Stimulated activated naive CD8-positive, alpha-beta T cell treated with anti-CD3 and anti-CD28 coated beads, Interleukin-15, Interleukin-2, amounts not matched to agents 100 U/mL and 50 U/mL, for 24 hours (primary cell): ENCODE measurements around the gene MACROD1.

Source experiments
- ATAC-seq: fragments of 150-1000 bp; cut with Tn5 transposase; one replicate; pipeline ENCODE4 v1.10.0; 2021
- DNase-seq: peaks from one replicate; pipeline ENCODE4 v3.0.0; 2021

The MACROD1 gene

GRCh38 chr11:64093233-64094039, 72.5 kb downstream of the MACROD1 start:
- no peak for DNase-seq
- no peak for ATAC-seq

GRCh38 chr11:64092761-64093136, 73.2 kb downstream of the MACROD1 start:
- no peak for ATAC-seq
- no peak for DNase-seq

GRCh38 chr11:64092111-64092760, 73.7 kb downstream of the MACROD1 start:
- no peak for ATAC-seq
- DNase-seq, result no peak

- no peak for ATAC-seq
- DNase-seq, result no peak
Observed at GRCh38 chr11:64090806-64091516, 75.0 kb downstream of the MACROD1 start.

GRCh38 chr11:64089915-64090805, 75.8 kb downstream of the MACROD1 start:
- ATAC-seq (no peak), DNase-seq (no peak)

GRCh38 chr11:64089493-64089892, 76.4 kb downstream of the MACROD1 start:
- DNase-seq (no peak), ATAC-seq (no peak)

GRCh38 chr11:64089027-64089360, 76.9 kb downstream of the MACROD1 start:
- ATAC-seq (no peak), DNase-seq (no peak)

GRCh38 chr11:64088162-64089026, 77.5 kb downstream of the MACROD1 start:
- DNase-seq (no peak), ATAC-seq (no peak)

- ATAC-seq (no peak), DNase-seq (no peak)
Observed at GRCh38 chr11:64086258-64087123, 79.4 kb downstream of the MACROD1 start.

- DNase-seq (no peak), ATAC-seq (no peak)
Observed at GRCh38 chr11:64085906-64086257, 80.0 kb downstream of the MACROD1 start.

GRCh38 chr11:64084951-64085710, 80.8 kb downstream of the MACROD1 start:
- DNase-seq, result no peak

GRCh38 chr11:64084146-64084950, 81.6 kb downstream of the MACROD1 start:
- DNase-seq (no peak), ATAC-seq (no peak)

More at GRCh38 chr11:64084951-64085710, 80.8 kb downstream of the MACROD1 start:
- no peak for ATAC-seq

- ATAC-seq (no peak), DNase-seq (no peak)
Observed at GRCh38 chr11:64083398-64084080, 82.4 kb downstream of the MACROD1 start.

- ATAC-seq, result no peak
- DNase-seq, result no peak
Observed at GRCh38 chr11:64081745-64082442, 84.0 kb downstream of the MACROD1 start.

- DNase-seq (no peak), ATAC-seq (no peak)
Observed at GRCh38 chr11:64080390-64080789, 85.5 kb downstream of the MACROD1 start.

- no peak for DNase-seq
- ATAC-seq, result no peak
Observed at GRCh38 chr11:64078905-64079304, 87.0 kb downstream of the MACROD1 start.

GRCh38 chr11:64078284-64078683, 87.6 kb downstream of the MACROD1 start:
- DNase-seq (no peak), ATAC-seq (no peak)
